Measurements from ENCODE around the gene GBE1. TPM values are rescaled to one million over a fixed set of nuclear protein-coding genes. Genes with fewer than 3 reads are reported as not detected.

Gene GBE1
- total RNA-seq = 10 to 100 TPM; 22.2 to 27.8 (median 25.3) TPM

- intact Hi-C loops (cut with DNase I) = no loop called here
Observed at GRCh38 chr3:81760924-81761903, at the start of gene GBE1. TSS of gene GBE1 (minus strand) at chr3:81761645. CDS start at chr3:81761517, 128 bp downstream.

GRCh38 chr3:81808900-81809299, 47.5 kb upstream of the GBE1 start:
- 59% methylated on average over 2 of the region's 2 CpGs for WGBS
- intact Hi-C loops (cut with DNase I) = no loop called here
- Histone ChIP-seq H3K27ac (replicated peaks in 1 of 4) (no peak overlapping the region), H3K36me3 (no peaks in the 10 kb centered on the region), H3K4me1 (no peaks in the 10 kb centered on the region), H3K9me3 (no peaks in the 10 kb centered on the region), H3K4me3 (no peak overlapping the region), H3K27me3 (no peaks in the 10 kb centered on the region)
- no peak for TF ChIP-seq CTCF (IDR thresholded peaks at IDR 0.05)
- TF ChIP-seq POLR2A (IDR thresholded peaks at IDR 0.05; ENCODE audit: low read depth) = no peak
- TF ChIP-seq EP300 (IDR thresholded peaks at IDR 0.05) = no peak
- TF ChIP-seq POLR2AphosphoS5 (IDR thresholded peaks at IDR 0.05) = no peak
- no peak for DNase-seq (ENCODE audit: extremely low spot score)

More at GRCh38 chr3:81760924-81761903, at the start of gene GBE1:
- no peak for TF ChIP-seq EP300 (IDR thresholded peaks at IDR 0.05)
- TF ChIP-seq POLR2AphosphoS5 (IDR thresholded peaks at IDR 0.05) = peak; percentile 86 to 87
- peak; percentile 25 to 46 (median 37) for TF ChIP-seq CTCF (IDR thresholded peaks at IDR 0.05)
- TF ChIP-seq POLR2A (IDR thresholded peaks at IDR 0.05; ENCODE audit: low read depth) = no peak
- Histone ChIP-seq H3K4me1 (peaks cover 41 to 49% (median 45%) of the 10 kb centered on the region in 4 donors), H3K36me3 (peaks cover 0 to 12% (median 0%) of the 10 kb centered on the region in 4 donors), H3K27ac (replicated peaks in 1 of 4) (peak within 1 kb of the TSS; percentile 97 to 99 (median 98)), H3K27me3 (no peaks in the 10 kb centered on the region), H3K4me3 (peak within 1 kb of the TSS; percentile 69 to 88 (median 74)), H3K9me3 (no peaks in the 10 kb centered on the region)
- peak; percentile 97 for DNase-seq (ENCODE audit: extremely low spot score)
- 0% methylated on average over 27 of the region's 88 CpGs for WGBS

GRCh38 chr3:81799403-81799802, 38.0 kb upstream of the GBE1 start:
- no peaks in the 10 kb centered on the region for H3K36me3 ChIP-seq
- TF ChIP-seq POLR2AphosphoS5 (IDR thresholded peaks at IDR 0.05) (no peak), CTCF (IDR thresholded peaks at IDR 0.05) (no peak), EP300 (IDR thresholded peaks at IDR 0.05) (no peak), POLR2A (IDR thresholded peaks at IDR 0.05; ENCODE audit: low read depth) (no peak)
- no peaks in the 10 kb centered on the region for H3K27me3 ChIP-seq
- H3K9me3 ChIP-seq = no peaks in the 10 kb centered on the region
- intact Hi-C loops (cut with DNase I) = no loop called here
- no peaks in the 10 kb centered on the region for H3K4me1 ChIP-seq
- 43% methylated on average over 4 of the region's 4 CpGs for WGBS
- no peak overlapping the region for H3K4me3 ChIP-seq
- DNase-seq (ENCODE audit: extremely low spot score) = no peak
- no peak overlapping the region for H3K27ac ChIP-seq (replicated peaks in 1 of 4)

- intact Hi-C loops (cut with DNase I) = no loop called here
- peaks cover 0 to 5% (median 0%) of the 10 kb centered on the region in 4 donors for H3K4me1 ChIP-seq
Observed at GRCh38 chr3:81793410-81793809, 32.0 kb upstream of the GBE1 start.

More at GRCh38 chr3:81793410-81793809, 32.0 kb upstream of the GBE1 start:
- H3K9me3 ChIP-seq = no peaks in the 10 kb centered on the region
- H3K27me3 ChIP-seq = no peaks in the 10 kb centered on the region
- no peaks in the 10 kb centered on the region for H3K36me3 ChIP-seq
- no peak for TF ChIP-seq POLR2A (IDR thresholded peaks at IDR 0.05; ENCODE audit: low read depth)
- no peak for TF ChIP-seq CTCF (IDR thresholded peaks at IDR 0.05)
- no peak for TF ChIP-seq EP300 (IDR thresholded peaks at IDR 0.05)
- TF ChIP-seq POLR2AphosphoS5 (IDR thresholded peaks at IDR 0.05) = no peak
- H3K27ac ChIP-seq (replicated peaks in 1 of 4) = no peak overlapping the region
- no peak overlapping the region for H3K4me3 ChIP-seq
- no peak for DNase-seq (ENCODE audit: extremely low spot score)
